Activated CD8-positive, alpha-beta memory T cell treated with anti-CD3 and anti-CD28 coated beads, Interleukin-2, amount 10 ng/mL, durations not matched to agents 7 days and 5 days (primary cell): ENCODE data around the gene SPEG. TPM values are rescaled to one million over a fixed set of nuclear protein-coding genes. Genes with fewer than 3 reads are reported as not detected.

Source experiments
- ATAC-seq: fragments of 150-1000 bp; cut with Tn5 transposase; one replicate; pipeline ENCODE4 v1.10.0; 2021; ENCODE audit warnings: moderate library complexity
- CTCF ChIA-PET: fragments of 350-600 bp; sonication (Branson Sonifier 250); formaldehyde crosslinking; loops from one replicate; lab custom pipeline; 2021; ENCODE audit warnings: antibody characterized with exemption; lab: Charles Lee
- DNase-seq: peaks from one replicate; pipeline ENCODE4 v3.0.0-alpha.2; 2020
- H3K27ac Mint-ChIP-seq: one replicate; pipeline ENCODE4 v1.8.0; 2021; ENCODE audit warnings: mild to moderate bottlenecking, mixed read lengths
- H3K27me3 Mint-ChIP-seq: one replicate; pipeline ENCODE4 v1.8.0; 2021; ENCODE audit warnings: mixed read lengths
- H3K36me3 Mint-ChIP-seq: one replicate; pipeline ENCODE4 v1.8.0; 2021; ENCODE audit warnings: mild to moderate bottlenecking, mixed read lengths
- H3K4me1 Mint-ChIP-seq: one replicate; pipeline ENCODE4 v1.8.0; 2021; ENCODE audit warnings: mixed read lengths
- H3K4me3 Mint-ChIP-seq: one replicate; pipeline ENCODE4 v1.8.0; 2021; ENCODE audit warnings: mild to moderate bottlenecking, moderate library complexity, mixed read lengths
- H3K9me3 Mint-ChIP-seq: one replicate; pipeline ENCODE4 v1.8.0; 2022; ENCODE audit warnings: low read depth, mixed read lengths
- total RNA-seq, 2 experiments: library from RNA; stranded (reverse); gene quantifications; one replicate each; pipeline ENCODE4 v1.2.3, GENCODE V29; 2021

Gene SPEG
- total RNA-seq, 2 experiments from 2014 or later = 0.52 to 1.3 TPM

DNA sequence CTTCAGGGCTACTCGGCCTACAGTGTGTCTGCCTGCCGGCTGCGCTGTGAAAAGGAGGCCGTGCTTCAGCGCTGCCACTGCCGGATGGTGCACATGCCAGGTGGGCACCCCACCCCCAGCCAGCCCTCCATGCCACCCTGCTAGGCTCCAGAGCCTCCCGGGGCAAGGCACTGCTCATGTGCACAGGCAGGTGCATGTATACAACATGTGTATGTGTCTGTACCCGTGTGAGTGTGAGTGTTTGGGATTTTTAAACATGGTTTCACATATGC, 97.7 kb downstream of the SPEG start:
- H3K4me1 Mint-ChIP-seq = no peaks in the 10 kb centered on the region
- no peaks in the 10 kb centered on the region for H3K36me3 Mint-ChIP-seq
- CTCF ChIA-PET = interaction anchor here (4.4 to 9.6 kb wide), 4 partner anchors 10 to 131 kb away, joined by 23 to 149 read pairs (median 98); partner anchors contain the start of genes CHPF, GMPPA and TMEM198
- DNase-seq (no peak), ATAC-seq (no peak)
- H3K27me3 Mint-ChIP-seq = peaks cover 28% of the 10 kb centered on the region
- H3K9me3 Mint-ChIP-seq = no peaks in the 10 kb centered on the region
- H3K4me3 Mint-ChIP-seq = no peak overlapping the region
- H3K27ac Mint-ChIP-seq = no peak overlapping the region

DNA sequence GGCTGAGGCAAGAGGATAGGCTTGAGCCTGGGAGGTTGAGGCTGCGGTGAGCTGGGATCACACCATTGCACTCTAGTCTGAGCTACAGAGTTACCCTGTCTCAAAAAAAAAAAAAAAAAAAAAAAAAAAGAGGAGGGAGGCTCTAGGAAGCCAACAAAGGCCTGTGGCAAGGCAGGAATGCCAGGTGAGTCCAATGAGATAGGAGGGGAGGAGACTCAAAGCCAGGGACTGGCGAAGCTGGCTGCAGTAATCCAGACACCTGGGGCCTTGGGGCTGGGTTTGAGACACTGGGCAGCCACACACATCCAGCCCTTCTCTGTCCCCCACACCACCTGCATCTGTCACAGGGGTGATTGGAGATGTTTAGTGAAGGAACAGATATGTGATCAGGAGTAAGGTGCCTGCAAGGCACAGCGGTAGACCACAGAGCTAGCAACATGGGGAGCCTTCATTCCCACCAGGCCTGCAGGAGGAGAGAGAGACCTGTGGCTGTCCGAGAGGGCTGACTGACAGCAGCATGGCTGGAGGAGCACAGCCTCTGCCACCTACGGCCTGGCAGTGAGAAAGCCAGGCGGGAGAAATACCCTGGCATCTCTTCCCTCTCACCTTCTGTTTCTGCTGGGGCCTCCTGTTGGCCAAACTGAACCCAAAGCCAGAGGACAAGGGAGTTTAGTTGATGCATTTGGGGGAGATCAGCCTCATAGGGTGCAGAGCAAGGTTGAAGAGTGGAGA, 99.5 kb downstream of the SPEG start:
- H3K4me3 Mint-ChIP-seq = no peak overlapping the region
- H3K27me3 Mint-ChIP-seq = peaks cover 18% of the 10 kb centered on the region
- H3K27ac Mint-ChIP-seq = no peak overlapping the region
- H3K4me1 Mint-ChIP-seq = no peaks in the 10 kb centered on the region
- ATAC-seq = no peak
- no peak for DNase-seq
- CTCF ChIA-PET = interaction anchor here (0.7 to 9.6 kb wide), 3 partner anchors 8 to 519 kb away, joined by 3 to 149 read pairs (median 85); partner anchors contain the start of genes CHPF, GMPPA and TMEM198
- H3K9me3 Mint-ChIP-seq = no peaks in the 10 kb centered on the region
- H3K36me3 Mint-ChIP-seq = peaks cover 2% of the 10 kb centered on the region

DNA sequence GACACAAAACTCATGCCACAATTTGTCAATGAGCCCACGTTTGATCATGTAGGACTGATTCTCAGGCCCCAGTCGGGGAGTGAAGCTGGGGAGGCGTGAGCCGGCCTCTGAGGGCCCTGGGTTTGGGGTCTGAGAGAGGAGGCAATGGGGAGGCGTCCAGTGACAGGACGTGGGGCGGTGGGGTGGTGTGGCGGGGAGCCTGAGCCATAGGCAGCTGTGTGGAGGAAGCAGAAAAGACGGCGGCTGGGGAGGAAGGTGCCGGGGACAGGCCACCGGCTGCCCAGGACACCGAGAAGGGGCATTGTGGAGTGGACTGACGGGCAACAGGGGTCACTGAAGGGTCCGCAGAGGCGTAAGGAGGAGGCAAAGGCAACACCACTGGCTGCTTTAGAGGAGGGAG, 101.8 kb downstream of the SPEG start:
- CTCF ChIA-PET = interaction anchor here (0.9 to 2.1 kb wide), 3 partner anchors 9 to 133 kb away, joined by 3 to 8 read pairs (median 3); partner anchors contain the start of gene STK11IP
- H3K27me3 Mint-ChIP-seq = no peaks in the 10 kb centered on the region
- DNase-seq = no peak
- H3K36me3 Mint-ChIP-seq = peaks cover 2% of the 10 kb centered on the region
- H3K4me1 Mint-ChIP-seq = peaks cover 4% of the 10 kb centered on the region
- ATAC-seq = no peak
- H3K4me3 Mint-ChIP-seq = no peak overlapping the region
- H3K27ac Mint-ChIP-seq = no peak overlapping the region
- H3K9me3 Mint-ChIP-seq = no peaks in the 10 kb centered on the region

DNA sequence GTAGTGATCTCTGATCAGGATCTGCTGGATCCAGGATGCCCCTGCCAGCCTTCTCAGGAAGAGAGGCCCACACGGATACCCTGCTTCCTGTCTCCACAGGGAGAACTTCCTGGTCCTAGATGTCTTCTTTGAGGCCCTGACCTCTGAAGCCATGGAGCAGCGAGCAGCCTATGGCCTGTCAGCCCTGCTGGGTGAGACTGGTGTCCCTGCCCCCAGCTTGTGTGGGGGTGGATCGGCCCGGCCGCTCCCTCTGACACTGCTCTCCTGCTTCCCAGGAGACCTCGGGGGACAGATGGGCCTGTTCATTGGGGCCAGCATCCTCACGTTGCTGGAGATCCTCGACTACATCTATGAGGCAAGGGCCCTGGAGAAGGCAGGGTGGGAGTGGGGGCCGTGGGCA, 102.3 kb downstream of the SPEG start:
- CTCF ChIA-PET = interaction anchor here (0.9 to 8.4 kb wide), 4 partner anchors 9 to 134 kb away, joined by 3 to 60 read pairs (median 6); partner anchors contain the start of gene STK11IP
- Mint-ChIP-seq H3K4me1 (peaks cover 8% of the 10 kb centered on the region), H3K27me3 (no peaks in the 10 kb centered on the region), H3K27ac (no peak overlapping the region), H3K9me3 (no peaks in the 10 kb centered on the region), H3K4me3 (no peak overlapping the region), H3K36me3 (peaks cover 3% of the 10 kb centered on the region)
- DNase-seq = no peak
- ATAC-seq = no peak

DNA sequence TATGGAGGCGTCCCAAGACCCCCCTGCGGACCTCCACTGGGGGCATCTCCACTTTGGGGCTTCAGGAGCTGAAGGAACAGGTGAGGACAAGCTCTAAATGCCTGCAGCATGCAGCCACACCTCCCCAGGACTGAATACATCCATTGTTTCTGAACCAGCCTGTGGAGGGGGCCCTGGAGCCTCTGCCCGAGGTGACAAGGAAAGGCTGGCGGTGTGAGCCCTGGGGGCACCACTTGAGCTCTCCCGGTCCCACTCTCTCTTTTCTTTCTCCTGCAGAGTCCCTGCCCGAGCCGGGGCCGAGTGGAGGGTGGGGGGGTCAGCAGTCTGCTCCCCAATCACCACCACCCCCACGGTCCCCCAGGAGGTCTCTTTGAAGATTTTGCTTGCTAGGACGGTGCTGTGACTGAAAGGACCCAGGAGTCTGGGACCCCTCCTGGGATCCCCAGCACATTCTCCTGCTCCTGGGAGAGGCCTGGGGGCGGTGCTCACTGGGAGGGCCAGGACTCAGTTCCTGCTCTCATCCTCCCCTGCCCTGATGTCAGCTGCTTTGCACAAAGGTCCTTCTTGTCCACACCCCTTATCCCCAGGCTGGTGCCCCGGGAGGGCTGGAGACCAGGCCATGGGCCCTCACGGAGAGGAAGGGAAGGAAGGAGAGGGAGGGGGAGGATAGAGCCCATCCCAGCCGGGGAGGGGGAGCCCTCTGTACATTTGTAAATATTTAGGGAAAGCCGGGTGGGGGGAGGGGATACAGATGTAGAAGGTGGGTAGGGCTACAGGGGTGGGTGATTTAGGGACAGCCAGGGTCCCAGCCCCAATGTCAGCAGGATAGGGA, 103.2 kb downstream of the SPEG start:
- Mint-ChIP-seq H3K27ac (no peak overlapping the region), H3K4me3 (no peak overlapping the region), H3K9me3 (no peaks in the 10 kb centered on the region), H3K4me1 (peaks cover 15% of the 10 kb centered on the region), H3K27me3 (no peaks in the 10 kb centered on the region), H3K36me3 (peaks cover 3% of the 10 kb centered on the region)
- CTCF ChIA-PET = interaction anchor here (1.1 to 8.4 kb wide), 4 partner anchors 10 to 135 kb away, joined by 3 to 89 read pairs (median 34); no protein-coding TSS in a partner anchor
- no peak for ATAC-seq
- DNase-seq = no peak

DNA sequence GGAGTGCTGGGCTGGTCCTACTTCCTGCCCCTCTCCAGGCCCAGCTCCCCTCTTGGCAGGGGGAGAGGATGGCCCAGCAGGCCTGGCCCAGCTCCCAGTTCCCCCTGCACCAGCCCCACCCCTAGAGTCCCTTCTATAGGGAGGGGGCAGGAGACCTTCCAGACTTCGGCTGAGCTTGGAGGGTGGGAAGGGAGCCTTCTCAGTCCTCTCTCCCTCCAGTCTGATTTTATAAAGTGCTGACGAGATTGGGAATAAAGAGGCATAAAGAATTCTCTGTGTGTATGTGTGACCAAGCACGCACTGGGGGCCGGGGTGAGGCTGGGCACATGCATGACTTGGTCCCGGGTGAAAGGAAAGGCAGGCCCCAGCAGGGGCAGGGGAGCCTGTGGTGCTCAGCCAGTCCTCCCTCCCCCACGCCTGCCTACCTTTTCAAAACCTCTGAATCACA, 103.9 kb downstream of the SPEG start:
- peaks cover 15% of the 10 kb centered on the region for H3K4me1 Mint-ChIP-seq

DNA sequence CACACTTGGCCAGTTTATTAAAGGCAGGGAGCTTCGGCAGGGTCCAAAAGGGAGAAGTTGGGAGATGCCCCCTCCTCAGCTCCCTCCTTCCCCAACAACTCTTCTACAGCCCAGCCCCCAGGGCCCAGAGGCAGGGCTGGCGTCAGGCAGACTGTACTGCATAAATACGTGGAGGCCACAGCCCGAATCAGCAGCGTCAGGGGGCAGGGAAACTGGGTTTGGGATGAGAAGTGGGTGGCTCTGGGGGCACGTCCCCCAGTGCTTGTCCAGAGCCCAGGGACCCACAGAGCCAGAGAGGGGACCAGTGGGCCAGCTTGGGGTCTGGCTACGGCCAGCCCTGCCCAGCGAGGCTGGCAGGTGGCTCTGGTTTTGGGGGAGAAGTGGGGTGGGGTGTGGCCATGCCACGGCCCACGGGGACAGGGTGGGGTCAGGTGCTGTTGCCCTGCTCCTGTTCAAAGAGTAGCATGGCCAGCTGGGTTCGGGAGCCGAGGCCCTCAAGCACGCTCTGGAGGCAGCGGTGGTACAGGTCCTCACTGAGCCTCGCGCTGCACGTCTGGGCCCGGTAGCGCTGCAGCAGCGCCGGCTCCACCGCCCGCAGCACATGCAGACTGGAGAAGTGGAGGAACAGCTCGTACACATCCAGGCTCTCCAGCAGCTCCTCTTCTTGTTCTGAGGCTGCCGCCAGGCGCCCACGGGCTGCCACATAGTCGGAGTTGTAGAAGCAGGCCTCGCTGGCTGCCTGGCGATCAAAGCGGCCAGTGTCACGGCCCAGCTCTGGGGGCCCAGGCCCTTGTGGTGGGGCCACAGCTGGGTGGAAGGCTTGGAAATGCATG, 104.5 kb downstream of the SPEG start:
- CTCF ChIA-PET = interaction anchor here (2.5 to 8.4 kb wide), 5 partner anchors 10 to 135 kb away, joined by 8 to 89 read pairs (median 73); partner anchors contain the start of gene GMPPA
- H3K9me3 Mint-ChIP-seq = no peaks in the 10 kb centered on the region

More for the DNA sequence above, 103.9 kb downstream of the SPEG start:
- Mint-ChIP-seq H3K36me3 (peaks cover 3% of the 10 kb centered on the region), H3K27ac (no peak overlapping the region), H3K4me3 (no peak overlapping the region), H3K9me3 (no peaks in the 10 kb centered on the region), H3K27me3 (no peaks in the 10 kb centered on the region)
- DNase-seq (no peak), ATAC-seq (no peak)
- CTCF ChIA-PET = interaction anchor here (2.1 to 8.4 kb wide), 4 partner anchors 11 to 105 kb away, joined by 8 to 89 read pairs (median 66); partner anchors contain the start of gene GMPPA

DNA sequence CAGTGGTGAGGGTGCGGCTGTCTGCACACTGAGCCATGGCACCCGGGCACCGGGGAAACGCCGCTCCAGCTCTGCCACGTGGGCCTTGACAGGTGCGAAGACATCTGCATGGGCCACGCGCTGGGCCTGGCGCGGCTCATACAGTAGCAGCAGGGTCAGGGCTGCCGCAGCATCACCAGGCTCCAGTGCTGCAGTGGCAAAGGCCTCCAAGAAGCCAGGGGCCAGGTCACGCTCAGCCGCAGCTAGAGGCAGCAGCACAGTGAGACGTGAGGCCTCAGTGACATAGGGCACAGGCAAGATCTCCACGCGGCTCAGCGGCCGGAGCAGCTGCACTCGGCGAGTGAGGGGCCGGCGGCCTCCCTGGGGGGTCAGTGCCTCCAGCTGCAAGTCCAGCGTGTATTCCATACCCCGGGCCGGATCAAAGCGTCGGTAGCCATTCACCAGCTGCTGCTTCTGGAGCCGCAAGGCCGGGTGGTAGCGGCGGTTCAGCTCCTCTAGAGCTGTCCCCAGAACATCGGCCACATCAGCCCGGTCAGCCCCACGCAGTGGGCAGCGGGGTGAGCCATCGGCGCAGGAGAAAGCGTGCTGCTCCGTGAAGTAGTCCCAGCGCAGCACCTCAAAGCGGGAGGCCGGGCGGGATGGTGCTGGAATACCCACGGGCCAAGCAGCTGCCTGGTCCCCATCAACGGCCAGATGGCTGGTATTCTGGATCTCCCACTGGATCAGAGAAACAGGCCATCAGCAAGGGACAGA, 105.5 kb downstream of the SPEG start:
- no peak for ATAC-seq
- H3K9me3 Mint-ChIP-seq = no peaks in the 10 kb centered on the region
- peaks cover 20% of the 10 kb centered on the region for H3K4me1 Mint-ChIP-seq
- no peak overlapping the region for H3K27ac Mint-ChIP-seq
- CTCF ChIA-PET = interaction anchor here (0.8 to 8.4 kb wide), 18 partner anchors 11 to 152 kb away, joined by 3 to 89 read pairs (median 7); partner anchors contain the start of genes DNPEP and GMPPA
- no peak overlapping the region for H3K4me3 Mint-ChIP-seq
- no peak for DNase-seq
- H3K36me3 Mint-ChIP-seq = peaks cover 3% of the 10 kb centered on the region
- H3K27me3 Mint-ChIP-seq = peaks cover 9% of the 10 kb centered on the region

More for the DNA sequence above, 104.5 kb downstream of the SPEG start:
- H3K4me3 Mint-ChIP-seq = no peak overlapping the region
- no peak for ATAC-seq
- DNase-seq = no peak
- H3K27me3 Mint-ChIP-seq = no peaks in the 10 kb centered on the region
- H3K4me1 Mint-ChIP-seq = peaks cover 15% of the 10 kb centered on the region
- peaks cover 3% of the 10 kb centered on the region for H3K36me3 Mint-ChIP-seq
- H3K27ac Mint-ChIP-seq = no peak overlapping the region

DNA sequence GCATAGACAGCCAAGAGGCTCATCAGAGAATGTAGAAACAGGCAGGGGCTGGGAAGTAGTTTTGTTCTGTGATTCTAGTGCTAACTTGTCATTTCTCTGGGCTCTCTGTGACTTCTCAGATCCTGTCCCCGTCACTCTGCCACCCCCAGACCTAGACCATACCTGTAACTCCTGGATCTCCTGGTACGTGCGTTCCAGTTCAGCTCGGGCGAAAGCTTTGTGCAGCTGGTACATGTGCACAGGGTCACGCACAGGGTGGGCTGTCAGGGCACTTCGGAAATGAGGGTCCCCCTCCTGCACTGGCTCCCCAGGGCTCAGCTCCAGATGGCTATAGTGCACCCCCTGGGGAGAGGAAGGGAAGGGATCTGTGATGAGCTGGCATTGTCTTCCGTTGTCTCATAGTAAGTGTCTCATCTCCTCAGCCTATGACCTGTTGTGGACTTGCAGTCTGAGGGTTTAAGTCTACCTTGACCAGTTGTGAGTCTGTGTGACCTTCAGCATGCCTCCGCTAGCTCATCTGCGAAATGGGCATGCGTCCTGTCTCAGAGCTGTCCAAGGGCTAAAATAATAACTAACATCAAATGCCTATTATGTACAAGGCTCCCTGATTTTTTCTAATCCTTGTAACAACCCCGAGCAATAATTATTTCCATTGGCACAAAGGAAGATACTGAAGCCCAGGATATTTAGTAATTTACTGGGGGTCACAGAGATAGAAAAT, 106.3 kb downstream of the SPEG start:
- H3K9me3 Mint-ChIP-seq = no peaks in the 10 kb centered on the region
- H3K36me3 Mint-ChIP-seq = peaks cover 3% of the 10 kb centered on the region
- no peak for ATAC-seq
- H3K4me3 Mint-ChIP-seq = peak overlapping the region; percentile 84
- no peak overlapping the region for H3K27ac Mint-ChIP-seq
- CTCF ChIA-PET = interaction anchor here (0.6 to 8.4 kb wide), 35 partner anchors 8 to 153 kb away, joined by 3 to 89 read pairs (median 5); partner anchors contain the start of genes DNPEP, GMPPA and STK11IP
- peaks cover 20% of the 10 kb centered on the region for H3K4me1 Mint-ChIP-seq
- DNase-seq = no peak
- H3K27me3 Mint-ChIP-seq = peaks cover 11% of the 10 kb centered on the region

DNA sequence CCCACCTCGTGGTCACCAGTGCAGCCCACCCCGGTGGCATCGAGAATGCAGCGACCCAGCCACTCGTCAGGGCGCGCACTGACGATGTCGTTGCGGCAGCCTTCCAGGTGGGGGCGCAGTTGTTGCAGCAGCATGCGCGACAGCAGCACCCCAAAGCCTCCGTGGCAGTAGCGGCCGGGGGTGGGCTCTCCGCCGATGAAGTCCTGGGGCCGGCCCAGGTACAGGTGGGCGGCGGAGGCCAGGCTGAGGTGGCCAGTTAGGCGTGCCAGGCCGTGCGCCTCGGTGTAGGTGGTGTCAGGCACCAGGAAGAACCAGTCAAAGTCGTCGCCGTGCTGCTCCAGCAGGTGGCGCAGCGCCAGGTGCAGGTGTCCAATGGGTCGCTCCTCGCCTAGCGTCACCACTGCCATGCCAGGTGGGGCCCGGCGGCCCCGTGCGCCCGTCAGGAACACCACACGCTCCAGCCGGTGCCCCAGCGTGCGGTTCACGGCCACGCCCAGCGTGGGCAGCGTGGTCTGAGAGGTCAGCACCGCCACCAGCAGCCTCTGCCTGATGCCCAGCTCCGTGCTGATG, 107.1 kb downstream of the SPEG start:
- H3K27me3 Mint-ChIP-seq = peaks cover 17% of the 10 kb centered on the region
- H3K27ac Mint-ChIP-seq = peak overlapping the region; percentile 43
- no peaks in the 10 kb centered on the region for H3K9me3 Mint-ChIP-seq
- peaks cover 3% of the 10 kb centered on the region for H3K36me3 Mint-ChIP-seq
- ATAC-seq (peak; percentile 54), DNase-seq (peak; percentile 89)
- H3K4me1 Mint-ChIP-seq = peaks cover 20% of the 10 kb centered on the region
- H3K4me3 Mint-ChIP-seq = peak overlapping the region; percentile 84
- CTCF ChIA-PET = interaction anchor here (0.6 to 8.4 kb wide), 43 partner anchors 8 to 154 kb away, joined by 3 to 89 read pairs (median 4); partner anchors contain the start of genes DNPEP, GMPPA, SLC4A3 and STK11IP
